Smooth muscle cell (in vitro differentiated cells): Measurements from ENCODE around the gene TMEM129. TPM values are rescaled to one million over a fixed set of nuclear protein-coding genes. Genes with fewer than 3 reads are reported as not detected.

Experiments used
- DNase-seq: peaks from one replicate; lab custom pipeline; 2025; ENCODE audit not compliant: unreplicated experiment; lab: John Stamatoyannopoulos, UW
- H2AFZ ChIP-seq: fragments of 200-600 bp; sonication (generic); 2 replicates; pipeline ENCODE4 v1.6.0; 2016; ENCODE audit warnings: antibody characterized with exemption, low read depth, mild to moderate bottlenecking
- H3F3A ChIP-seq: fragments of 200-600 bp; sonication (generic); 2 replicates; pipeline ENCODE4 v1.6.0; 2017; ENCODE audit warnings: antibody characterized with exemption, low read depth
- H3K27ac ChIP-seq: fragments of 200-600 bp; sonication (generic); 2 replicates; pipeline ENCODE4 v1.5.1; 2016; ENCODE audit warnings: low read depth, mild to moderate bottlenecking
- H3K27me3 ChIP-seq: fragments of 200-600 bp; sonication (generic); 2 replicates; pipeline ENCODE4 v1.6.1; 2016; ENCODE audit warnings: low read depth, mild to moderate bottlenecking
- H3K36me3 ChIP-seq: fragments of 200-600 bp; sonication (generic); 2 replicates; pipeline ENCODE4 v1.5.1; 2016; ENCODE audit warnings: low read depth
- H3K4me1 ChIP-seq: fragments of 200-600 bp; sonication (generic); 2 replicates; pipeline ENCODE4 v1.5.1; 2016; ENCODE audit warnings: low read depth
- H3K4me2 ChIP-seq: fragments of 200-600 bp; sonication (generic); 2 replicates; pipeline ENCODE4 v1.6.0; 2016; ENCODE audit warnings: mild to moderate bottlenecking
- H3K4me3 ChIP-seq: fragments of 200-600 bp; sonication (generic); 2 replicates; pipeline ENCODE4 v1.5.1; 2016; ENCODE audit warnings: mild to moderate bottlenecking
- H3K79me2 ChIP-seq: fragments of 200-600 bp; sonication (generic); 2 replicates; pipeline ENCODE4 v1.6.0; 2016; ENCODE audit warnings: low read depth, mild to moderate bottlenecking
- H3K9ac ChIP-seq: fragments of 200-600 bp; sonication (generic); 2 replicates; pipeline ENCODE4 v1.6.0; 2016; ENCODE audit warnings: low read depth
- H3K9me3 ChIP-seq: fragments of 200-600 bp; sonication (generic); replicated peaks from 2 replicates; pipeline ENCODE4 v1.5.1; 2016; ENCODE audit warnings: low read depth
- H4K20me1 ChIP-seq: fragments of 200-600 bp; sonication (generic); 2 replicates; pipeline ENCODE4 v1.6.0; 2016; ENCODE audit warnings: low read depth
- WGBS: methylation state at CpG from one replicate; pipeline ENCODE4 v1.1.7; 2016; ENCODE audit warnings: low lambda C conversion rate; 5-methylcytosine and 5-hydroxymethylcytosine counted together
- polyA plus RNA-seq: library from polyadenylated mRNA; unstranded; fragments of >200 nt; fragmentation: Nextera tagmentation; extraction: Ambion mirVana; gene quantifications from 2 replicates; pipeline ENCODE4 v1.2.1, GENCODE V29; 2016
- total RNA-seq: library from RNA; depleted of rRNA; stranded (reverse); fragments of >200 nt; gene quantifications from 2 replicates; pipeline ENCODE4 v1.2.3, GENCODE V29; 2014
- TF ChIP-seq, protein P1 (sequence below): fragments of 200-600 bp; sonication (generic); IDR thresholded peaks from 2 replicates; pipeline ENCODE4 v1.5.1; 2017; ENCODE audit warnings: borderline replicate concordance, mild to moderate bottlenecking, antibody characterized with exemption; ENCODE audit not compliant: insufficient read depth, poor library complexity, severe bottlenecking

TMEM129 gene
- total and polyA plus RNA-seq, 2 experiments from 2014 or later, result 30.4 to 50.5 TPM

DNA sequence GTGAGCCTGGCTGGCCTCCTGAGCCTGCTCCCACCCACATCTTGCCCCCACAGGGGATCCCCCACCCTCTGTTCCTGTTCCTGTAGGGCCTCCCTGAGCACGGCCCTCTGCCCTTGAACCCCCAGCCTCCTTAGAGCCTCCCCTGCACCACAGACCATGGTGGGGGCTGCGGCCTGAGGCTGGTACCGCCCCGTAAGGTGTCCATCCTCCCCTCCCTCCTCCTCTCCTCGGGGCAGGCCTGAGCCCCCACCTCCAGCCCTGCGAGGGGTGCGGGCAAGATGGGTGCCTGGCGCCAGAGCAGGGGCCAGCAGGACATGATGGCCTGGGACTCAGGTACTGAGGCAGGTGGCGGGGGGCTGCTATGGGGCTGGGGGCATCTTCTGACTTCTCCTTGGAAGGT, 43.5 kb upstream of the TMEM129 start:
- H3K9me3 ChIP-seq, result no peaks in the 10 kb centered on the region
- no peaks in the 10 kb centered on the region for H3F3A ChIP-seq
- no peaks in the 10 kb centered on the region for H3K36me3 ChIP-seq
- H4K20me1 ChIP-seq, result no peaks in the 10 kb centered on the region
- no peak overlapping the region for H2AFZ ChIP-seq
- peaks cover 44% of the 10 kb centered on the region for H3K4me1 ChIP-seq
- H3K79me2 ChIP-seq, result no peaks in the 10 kb centered on the region
- DNase-seq, result no peak
- TF ChIP-seq, protein P1, sequence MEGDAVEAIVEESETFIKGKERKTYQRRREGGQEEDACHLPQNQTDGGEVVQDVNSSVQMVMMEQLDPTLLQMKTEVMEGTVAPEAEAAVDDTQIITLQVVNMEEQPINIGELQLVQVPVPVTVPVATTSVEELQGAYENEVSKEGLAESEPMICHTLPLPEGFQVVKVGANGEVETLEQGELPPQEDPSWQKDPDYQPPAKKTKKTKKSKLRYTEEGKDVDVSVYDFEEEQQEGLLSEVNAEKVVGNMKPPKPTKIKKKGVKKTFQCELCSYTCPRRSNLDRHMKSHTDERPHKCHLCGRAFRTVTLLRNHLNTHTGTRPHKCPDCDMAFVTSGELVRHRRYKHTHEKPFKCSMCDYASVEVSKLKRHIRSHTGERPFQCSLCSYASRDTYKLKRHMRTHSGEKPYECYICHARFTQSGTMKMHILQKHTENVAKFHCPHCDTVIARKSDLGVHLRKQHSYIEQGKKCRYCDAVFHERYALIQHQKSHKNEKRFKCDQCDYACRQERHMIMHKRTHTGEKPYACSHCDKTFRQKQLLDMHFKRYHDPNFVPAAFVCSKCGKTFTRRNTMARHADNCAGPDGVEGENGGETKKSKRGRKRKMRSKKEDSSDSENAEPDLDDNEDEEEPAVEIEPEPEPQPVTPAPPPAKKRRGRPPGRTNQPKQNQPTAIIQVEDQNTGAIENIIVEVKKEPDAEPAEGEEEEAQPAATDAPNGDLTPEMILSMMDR, result no peak
- H3K27ac ChIP-seq, result no peak overlapping the region
- H3K4me3 ChIP-seq, result no peak overlapping the region
- no peaks in the 10 kb centered on the region for H3K27me3 ChIP-seq
- WGBS, result 100% methylated on average over 8 of the region's 9 CpGs
- H3K9ac ChIP-seq, result no peak overlapping the region
- H3K4me2 ChIP-seq, result no peak overlapping the region

DNA sequence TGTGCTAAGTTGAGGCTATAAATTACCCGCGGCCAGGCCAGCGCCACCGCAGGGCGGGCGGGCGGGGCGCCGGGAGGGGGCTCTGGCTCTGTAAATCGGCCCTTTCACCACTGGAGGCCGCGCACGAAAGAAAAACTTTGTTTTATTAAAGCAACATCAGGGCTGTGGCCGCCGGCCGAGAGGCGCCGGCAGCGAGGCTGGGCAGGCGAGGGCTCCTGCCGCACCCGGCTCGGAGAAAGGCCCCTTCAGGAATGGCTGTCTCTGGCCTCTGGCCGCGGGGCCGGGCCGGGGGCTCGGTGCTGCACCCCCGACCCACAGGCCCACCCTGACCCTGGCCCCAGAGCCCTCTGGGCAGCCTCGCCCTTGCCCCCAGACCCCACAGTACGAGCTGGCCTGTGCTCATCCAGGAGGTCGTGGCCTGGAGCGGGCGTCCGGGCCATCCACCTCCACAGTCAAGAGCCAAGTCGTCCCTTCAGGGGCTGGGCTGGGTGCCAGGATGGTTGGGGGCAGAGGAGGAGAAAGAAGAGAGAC, 42.5 kb upstream of the TMEM129 start:
- peak overlapping the region; percentile 18 for H3K4me3 ChIP-seq
- DNase-seq, result peak; percentile 30
- H3F3A ChIP-seq, result no peaks in the 10 kb centered on the region
- H3K79me2 ChIP-seq, result no peaks in the 10 kb centered on the region
- TF ChIP-seq, protein P1, result no peak
- WGBS, result 26% methylated on average over 35 of the region's 36 CpGs
- H2AFZ ChIP-seq, result peak overlapping the region; percentile 49
- peak overlapping the region; percentile 79 for H3K4me2 ChIP-seq
- no peaks in the 10 kb centered on the region for H3K36me3 ChIP-seq
- no peak overlapping the region for H3K27ac ChIP-seq
- H3K9me3 ChIP-seq, result no peaks in the 10 kb centered on the region
- H3K27me3 ChIP-seq, result no peaks in the 10 kb centered on the region
- H4K20me1 ChIP-seq, result no peaks in the 10 kb centered on the region
- H3K9ac ChIP-seq, result no peak overlapping the region
- peaks cover 38% of the 10 kb centered on the region for H3K4me1 ChIP-seq

DNA sequence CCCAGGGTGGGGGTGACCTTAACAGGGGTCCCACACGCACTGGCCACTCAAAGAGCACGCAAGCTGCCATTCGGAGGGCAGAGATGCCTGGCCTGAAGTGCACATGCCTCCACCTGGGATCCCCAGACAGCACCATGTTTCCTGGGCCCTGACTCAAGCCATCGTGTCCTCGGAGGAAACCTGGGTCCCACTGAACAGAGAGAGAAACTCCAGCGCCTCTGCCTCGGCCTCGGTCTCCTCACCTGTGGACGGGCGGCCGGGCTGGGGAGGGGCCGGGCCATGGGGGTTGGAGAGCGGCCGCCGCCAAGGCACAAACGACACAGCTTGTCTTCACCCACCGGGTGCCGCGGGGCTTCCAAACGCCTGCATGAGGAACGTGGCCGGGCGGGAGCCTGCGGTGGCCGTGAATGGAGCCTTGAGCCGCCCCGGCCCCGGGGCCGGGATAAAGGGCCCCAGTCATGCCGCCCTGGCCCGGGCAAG, 42.0 kb upstream of the TMEM129 start:
- Histone ChIP-seq H3K36me3 (no peaks in the 10 kb centered on the region), H3K79me2 (no peaks in the 10 kb centered on the region), H3F3A (no peaks in the 10 kb centered on the region), H4K20me1 (no peaks in the 10 kb centered on the region), H3K4me1 (peaks cover 33% of the 10 kb centered on the region), H3K9ac (no peak overlapping the region), H2AFZ (no peak overlapping the region), H3K27ac (no peak overlapping the region), H3K27me3 (no peaks in the 10 kb centered on the region), H3K9me3 (no peaks in the 10 kb centered on the region), H3K4me3 (peak overlapping the region; percentile 18), H3K4me2 (peak overlapping the region; percentile 79)
- DNase-seq, result no peak
- 49% methylated on average over 27 of the region's 31 CpGs for WGBS
- TF ChIP-seq, protein P1, result no peak

- H3K4me3 ChIP-seq, result no peak overlapping the region
- H3K4me2 ChIP-seq, result no peak overlapping the region
- H3K9ac ChIP-seq, result no peak overlapping the region
- peaks cover 30% of the 10 kb centered on the region for H3K4me1 ChIP-seq
- H3K27ac ChIP-seq, result no peak overlapping the region
- TF ChIP-seq, protein P1, result no peak
- H3K79me2 ChIP-seq, result no peaks in the 10 kb centered on the region
- H3K9me3 ChIP-seq, result no peaks in the 10 kb centered on the region
- 87% methylated on average over 13 of the region's 20 CpGs for WGBS
- H3K36me3 ChIP-seq, result no peaks in the 10 kb centered on the region
- no peaks in the 10 kb centered on the region for H4K20me1 ChIP-seq
- no peak for DNase-seq
- no peaks in the 10 kb centered on the region for H3F3A ChIP-seq
- H2AFZ ChIP-seq, result no peak overlapping the region
- no peaks in the 10 kb centered on the region for H3K27me3 ChIP-seq
Observed at GRCh38 chr4:1762264-1763010, 41.3 kb upstream of the TMEM129 start.
